Right lobe of liver (tissue), 4 donors: ENCODE measurements around the gene PAQR6.

Experiments used
- CTCF ChIP-seq, 4 donors: fragments of 200-600 bp in 3 of 4; fragments of 450-650 bp in 1 of 4; IDR thresholded peaks; one replicate each; pipeline versions ENCODE4 v1.5.1 to v1.8.0; 2016 to 2022; ENCODE audit warnings: antibody characterized with exemption in 4 of 4, mild to moderate bottlenecking in 2 of 4
- POLR2A ChIP-seq: fragments of 450-650 bp; IDR thresholded peaks from one replicate; pipeline ENCODE4 v1.6.1; 2017; ENCODE audit warnings: antibody characterized with exemption, mild to moderate bottlenecking
- donor health status: DM: no; HTN: no; CAD: no.
- donor health status: DM: no; HTN: no; CAD: no.
- donor health status: DM: no; HTN: yes; CAD: no.

DNA sequence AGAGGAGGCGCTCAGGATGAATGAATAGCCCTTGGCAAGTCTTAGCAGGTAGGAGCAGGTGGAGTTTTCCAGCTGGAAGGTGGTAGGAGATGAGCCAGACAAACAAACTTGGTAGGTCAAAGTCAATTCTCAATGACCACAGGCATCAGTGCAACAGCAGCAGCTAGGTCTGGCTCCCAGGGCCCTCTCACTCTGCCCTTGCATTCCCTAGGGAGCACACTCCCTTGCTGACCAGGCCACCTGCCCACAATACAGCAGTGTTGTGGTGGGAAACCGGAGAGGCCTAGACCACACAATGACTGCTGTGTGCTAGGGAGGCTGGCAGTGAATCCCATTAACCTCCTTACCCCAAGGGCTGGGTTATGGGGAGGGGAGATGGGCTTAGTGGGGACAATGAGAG, 13.0 kb upstream of the PAQR6 start:
- TF ChIP-seq POLR2A = no peak
- TF ChIP-seq CTCF (IDR thresholded peaks at IDR 0.05) = no peak
